Esophagus (tissue), 2 donors: ENCODE data around the gene CRHBP. TPM values are rescaled to one million over a fixed set of nuclear protein-coding genes. Genes with fewer than 3 reads are reported as not detected.

Experiments used
- H3K27ac ChIP-seq, 2 donors: one replicate each; pipeline ENCODE4 v1.5.1; 2013; ENCODE audit warnings: low read depth in 2 of 2, mild to moderate bottlenecking in 2 of 2, inconsistent platforms in 1 of 2, low read length in 1 of 2, moderate library complexity in 1 of 2
- H3K27me3 ChIP-seq, 2 donors: one replicate each; pipeline ENCODE4 v1.6.1; 2013; ENCODE audit warnings: low read length in 2 of 2, control low read depth in 1 of 2, mild to moderate bottlenecking in 1 of 2; ENCODE audit not compliant: insufficient read depth in 2 of 2, control insufficient read depth in 1 of 2
- H3K36me3 ChIP-seq, 2 donors: one replicate each; pipeline ENCODE4 v1.6.1; 2013; ENCODE audit warnings: low read length in 1 of 2; ENCODE audit not compliant: control insufficient read depth in 2 of 2, insufficient read depth in 2 of 2
- H3K4me1 ChIP-seq, 2 donors: one replicate each; pipeline ENCODE4 v1.6.1; 2013; ENCODE audit warnings: low read length in 1 of 2; ENCODE audit not compliant: control insufficient read depth in 2 of 2, insufficient read depth in 2 of 2
- H3K4me3 ChIP-seq, 2 donors: one replicate each; pipeline ENCODE4 v1.5.1; 2013; ENCODE audit warnings: low read length in 2 of 2, mild to moderate bottlenecking in 2 of 2, low read depth in 1 of 2, moderate library complexity in 1 of 2
- H3K9me3 ChIP-seq, 2 donors: one replicate each; pipeline ENCODE4 v1.6.1; 2013; ENCODE audit warnings: mild to moderate bottlenecking in 2 of 2, low read depth in 1 of 2, low read length in 1 of 2, moderate library complexity in 1 of 2; ENCODE audit not compliant: control insufficient read depth in 2 of 2, insufficient read depth in 1 of 2
- WGBS, 2 donors: extraction: QIAGEN DNeasy Blood & Tissue Kit; methylation state at CpG; one replicate each; pipeline ENCODE4 v1.1.7; 2013; 5-methylcytosine and 5-hydroxymethylcytosine counted together
- polyA plus RNA-seq, 2 donors: library from polyadenylated mRNA; stranded (reverse); fragments of 200-250 nt; gene quantifications; one replicate each; pipeline ENCODE4 v1.2.3, GENCODE V29; 2013
- donor health status: healthy with polysubstance abuse.
- donor health status: Bipolar disorder and iron deficiency.

The CRHBP gene
- polyA plus RNA-seq, 2 donors, result 0.10 to 0.19 TPM

GRCh38 chr5:77006124-77006523, 53.3 kb downstream of the CRHBP start:
- peaks cover 3% of the 10 kb centered on the region in 2 donors for H3K27me3 ChIP-seq
- H3K9me3 ChIP-seq, result no peaks in the 10 kb centered on the region
- no peaks in the 10 kb centered on the region for H3K4me1 ChIP-seq
- no peaks in the 10 kb centered on the region for H3K36me3 ChIP-seq
- no peak overlapping the region for H3K27ac ChIP-seq
- 76 to 79% methylated on average over 2 of the region's 2 CpGs for whole genome bisulfite sequencing, 2 donors
- H3K4me3 ChIP-seq, result no peak overlapping the region

GRCh38 chr5:77008413-77008812, 55.6 kb downstream of the CRHBP start:
- no peaks in the 10 kb centered on the region for H3K36me3 ChIP-seq
- H3K4me1 ChIP-seq, result no peaks in the 10 kb centered on the region
- H3K27me3 ChIP-seq, result peaks cover 3% of the 10 kb centered on the region in 2 donors
- WGBS, 2 donors, result 45 to 62% methylated on average over 3 of the region's 3 CpGs
- H3K4me3 ChIP-seq, result no peak overlapping the region
- H3K27ac ChIP-seq, result no peak overlapping the region
- H3K9me3 ChIP-seq, result no peaks in the 10 kb centered on the region

GRCh38 chr5:77010243-77010642, 57.4 kb downstream of the CRHBP start:
- Histone ChIP-seq H3K4me3 (no peak overlapping the region), H3K4me1 (no peaks in the 10 kb centered on the region), H3K27ac (no peak overlapping the region), H3K36me3 (no peaks in the 10 kb centered on the region), H3K27me3 (peaks cover 0 to 3% of the 10 kb centered on the region in 2 donors), H3K9me3 (no peaks in the 10 kb centered on the region)
- whole genome bisulfite sequencing, 2 donors, result 74 to 83% methylated on average over 5 of the region's 5 CpGs

DNA sequence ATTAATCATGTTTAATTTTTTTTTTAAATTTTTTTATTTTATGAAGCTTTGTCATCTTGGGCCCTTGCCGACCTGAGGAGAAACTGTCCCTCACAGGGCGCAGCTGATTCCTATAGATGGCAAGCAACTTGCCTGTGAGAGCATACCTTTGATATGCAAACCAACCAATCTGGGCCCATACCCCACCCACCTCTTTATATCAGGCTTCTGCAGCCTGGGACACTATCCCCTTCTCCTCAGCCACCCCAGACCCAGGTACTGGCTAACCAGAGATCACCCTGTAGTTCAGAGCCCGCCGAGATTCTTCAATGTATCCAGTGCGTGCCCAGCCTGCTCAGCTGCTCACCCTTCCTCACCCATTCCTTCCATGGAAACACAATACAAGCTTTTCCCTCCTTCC, 58.7 kb downstream of the CRHBP start:
- peaks cover 0 to 3% of the 10 kb centered on the region in 2 donors for H3K27me3 ChIP-seq
- H3K9me3 ChIP-seq, result no peaks in the 10 kb centered on the region
- WGBS, 2 donors, result 78 to 86% methylated on average over 5 of the region's 5 CpGs
- no peaks in the 10 kb centered on the region for H3K36me3 ChIP-seq
- H3K27ac ChIP-seq, result no peak overlapping the region
- H3K4me3 ChIP-seq, result no peak overlapping the region
- no peaks in the 10 kb centered on the region for H3K4me1 ChIP-seq

- Histone ChIP-seq H3K4me1 (no peaks in the 10 kb centered on the region), H3K27me3 (peaks cover 0 to 3% of the 10 kb centered on the region in 2 donors), H3K4me3 (no peak overlapping the region), H3K9me3 (no peaks in the 10 kb centered on the region), H3K36me3 (no peaks in the 10 kb centered on the region), H3K27ac (no peak overlapping the region)
- WGBS, 2 donors, result 86 to 87% methylated on average over 2 of the region's 2 CpGs
Measured at GRCh38 chr5:77012601-77013000, 59.8 kb downstream of the CRHBP start.

DNA sequence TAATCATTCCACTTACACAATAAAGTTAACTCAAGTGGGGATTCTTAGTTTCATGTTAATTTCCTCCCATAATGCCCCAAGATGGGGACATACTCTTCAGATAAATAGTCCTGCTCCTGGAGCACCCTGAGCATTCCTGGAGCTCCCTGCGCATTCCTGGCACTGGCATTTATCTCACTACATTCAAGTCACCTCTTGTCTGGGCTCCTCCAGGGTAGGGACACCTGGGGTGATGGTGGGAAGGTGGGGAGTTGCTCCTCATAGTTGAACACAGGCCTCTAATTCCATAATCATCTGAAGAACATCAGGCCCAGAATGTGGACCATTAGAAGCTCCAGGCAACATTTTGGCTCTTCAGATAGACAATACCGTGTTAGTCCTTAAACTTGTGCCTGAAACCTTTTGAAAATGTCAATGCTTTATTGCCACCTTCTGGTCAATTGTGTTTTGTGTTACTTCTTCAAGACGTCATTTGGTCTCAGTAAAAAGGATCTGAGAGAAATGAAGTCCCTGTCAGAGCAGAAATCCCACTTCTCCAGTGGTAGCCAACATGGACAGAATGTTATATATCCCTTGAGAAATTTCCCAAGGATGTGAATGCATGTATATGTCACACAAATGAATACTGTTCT, 63.2 kb downstream of the CRHBP start:
- Histone ChIP-seq H3K4me3 (no peak overlapping the region), H3K27ac (no peak overlapping the region), H3K4me1 (no peaks in the 10 kb centered on the region), H3K36me3 (no peaks in the 10 kb centered on the region), H3K27me3 (no peaks in the 10 kb centered on the region), H3K9me3 (no peaks in the 10 kb centered on the region)
- 27 to 35% methylated on average over 3 of the region's 3 CpGs for WGBS, 2 donors

DNA sequence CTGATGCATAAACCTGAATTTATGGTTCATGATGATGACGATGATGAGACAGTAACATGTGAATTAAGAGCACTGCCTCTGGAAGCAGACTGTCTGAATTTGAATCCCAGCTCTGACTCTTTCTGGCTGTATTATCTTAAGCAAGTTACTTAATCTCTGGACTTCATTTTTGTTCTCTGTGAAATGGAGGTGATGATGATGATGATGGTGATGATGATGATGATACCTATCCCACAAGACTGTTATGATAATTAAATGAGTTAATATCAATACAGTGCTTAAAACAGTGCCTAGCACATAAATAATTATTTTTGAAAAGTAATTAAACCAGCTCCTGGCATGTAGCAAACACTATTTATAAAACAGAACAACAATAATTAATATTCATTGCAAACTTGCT, 64.1 kb downstream of the CRHBP start:
- no peaks in the 10 kb centered on the region for H3K36me3 ChIP-seq
- no peak overlapping the region for H3K27ac ChIP-seq
- H3K4me3 ChIP-seq, result no peak overlapping the region
- no peaks in the 10 kb centered on the region for H3K27me3 ChIP-seq
- 91% methylated on average over 1 of the region's 1 CpG for WGBS, 2 donors
- no peaks in the 10 kb centered on the region for H3K9me3 ChIP-seq
- H3K4me1 ChIP-seq, result no peaks in the 10 kb centered on the region

- WGBS, 2 donors, result 58 to 68% methylated on average over 4 of the region's 4 CpGs
- Histone ChIP-seq H3K9me3 (no peaks in the 10 kb centered on the region), H3K4me3 (no peak overlapping the region), H3K27ac (no peak overlapping the region), H3K4me1 (no peaks in the 10 kb centered on the region), H3K27me3 (no peaks in the 10 kb centered on the region), H3K36me3 (no peaks in the 10 kb centered on the region)
Measured at GRCh38 chr5:77017668-77018067, 64.8 kb downstream of the CRHBP start.

Other genes starting within 250 kb of the CRHBP start
- 1 to 10 TPM in 1 of 2 donors, under 1 TPM in 1; 0.45 to 1.5 TPM for gene F2R, start 236.9 kb upstream of the CRHBP start, polyA plus RNA-seq
- 10 to 100 TPM in 1 of 2 donors, 1 to 10 TPM in 1; 2.7 to 10.3 TPM for gene F2RL1, start 134.0 kb upstream of the CRHBP start, polyA plus RNA-seq
- under 1 TPM in 1 of 2 donors, not detected in 1; 0.02 TPM for gene S100Z, start 103.0 kb upstream of the CRHBP start, polyA plus RNA-seq
- gene AGGF1, start 77.4 kb downstream of the CRHBP start, polyA plus RNA-seq, result 1 to 10 TPM; 5.9 to 7.6 TPM
- gene ZBED3, start 134.2 kb downstream of the CRHBP start, polyA plus RNA-seq, result 1 to 10 TPM in 1 of 2 donors, under 1 TPM in 1; 0.67 to 1.0 TPM